Measurements from ENCODE around the gene LEF1. TPM values are rescaled to one million over a fixed set of nuclear protein-coding genes. Genes with fewer than 3 reads are reported as not detected.

The LEF1 gene
- total RNA-seq, 1 donor from 2014 or later, result 1.1 TPM

GRCh38 chr4:108110450-108110849, 58.3 kb downstream of the LEF1 start:
- H3K4me1 Mint-ChIP-seq, result peaks cover 21% of the 10 kb centered on the region
- H3K36me3 Mint-ChIP-seq (ENCODE audit: low read depth), result no peaks in the 10 kb centered on the region
- ATAC-seq (ENCODE audit: low read depth), result no peak
- H3K27me3 Mint-ChIP-seq, result peaks cover 5% of the 10 kb centered on the region
- CTCF ChIA-PET, result no interaction called here
- DNase-seq, result no peak
- POLR2A ChIA-PET, result no interaction called here
- no peak for TF ChIP-seq CTCF (IDR thresholded peaks at IDR 0.05)
- intact Hi-C loops (cut with micrococcal nuclease), result no loop called here
- H3K9me3 Mint-ChIP-seq, result no peaks in the 10 kb centered on the region
- H3K27ac Mint-ChIP-seq, result no peak overlapping the region
- no peak overlapping the region for H3K4me3 Mint-ChIP-seq

- CTCF ChIA-PET, result no interaction called here
- no peaks in the 10 kb centered on the region for H3K9me3 Mint-ChIP-seq
- DNase-seq (no peak), ATAC-seq (ENCODE audit: low read depth) (no peak)
- intact Hi-C loops (cut with micrococcal nuclease), result no loop called here
- no peaks in the 10 kb centered on the region for H3K36me3 Mint-ChIP-seq (ENCODE audit: low read depth)
- peaks cover 5% of the 10 kb centered on the region for H3K27me3 Mint-ChIP-seq
- H3K4me1 Mint-ChIP-seq, result peaks cover 19% of the 10 kb centered on the region
- no peak for TF ChIP-seq CTCF (IDR thresholded peaks at IDR 0.05)
- H3K27ac Mint-ChIP-seq, result no peak overlapping the region
- POLR2A ChIA-PET, result no interaction called here
- H3K4me3 Mint-ChIP-seq, result no peak overlapping the region
Measured at GRCh38 chr4:108109997-108110416, 58.7 kb downstream of the LEF1 start.

DNA sequence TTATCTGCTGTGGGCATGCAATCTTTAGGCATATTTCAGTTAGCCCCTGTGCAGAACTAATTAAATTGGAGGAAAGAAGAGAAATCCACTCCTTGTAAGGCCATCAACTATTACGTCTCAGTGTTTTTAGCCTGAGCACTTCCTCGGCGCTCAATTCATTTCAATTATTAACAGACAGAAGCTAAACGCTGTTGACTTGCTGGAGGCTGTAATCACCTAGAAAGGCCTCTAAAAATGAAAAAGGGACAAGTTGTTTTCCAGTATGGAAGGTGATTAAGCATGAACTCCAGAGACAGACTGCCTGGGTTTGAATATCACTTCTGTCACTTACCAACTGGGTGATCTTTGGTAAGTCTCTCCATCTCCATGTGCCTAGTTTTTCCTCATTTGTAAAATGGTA, 59.6 kb downstream of the LEF1 start:
- CTCF ChIA-PET, result no interaction called here
- ATAC-seq (ENCODE audit: low read depth), result no peak
- intact Hi-C loops (cut with micrococcal nuclease), result no loop called here
- H3K36me3 Mint-ChIP-seq (ENCODE audit: low read depth), result no peaks in the 10 kb centered on the region
- H3K9me3 Mint-ChIP-seq, result no peaks in the 10 kb centered on the region
- H3K27me3 Mint-ChIP-seq, result peaks cover 5% of the 10 kb centered on the region
- no peak for DNase-seq
- no peak for TF ChIP-seq CTCF (IDR thresholded peaks at IDR 0.05)
- POLR2A ChIA-PET, result no interaction called here
- peaks cover 19% of the 10 kb centered on the region for H3K4me1 Mint-ChIP-seq
- no peak overlapping the region for H3K4me3 Mint-ChIP-seq
- H3K27ac Mint-ChIP-seq, result no peak overlapping the region

- no peaks in the 10 kb centered on the region for H3K9me3 Mint-ChIP-seq
- ATAC-seq (ENCODE audit: low read depth) (no peak), DNase-seq (no peak)
- no peak overlapping the region for H3K4me3 Mint-ChIP-seq
- H3K36me3 Mint-ChIP-seq (ENCODE audit: low read depth), result no peaks in the 10 kb centered on the region
- peaks cover 5% of the 10 kb centered on the region for H3K27me3 Mint-ChIP-seq
- TF ChIP-seq CTCF (IDR thresholded peaks at IDR 0.05), result no peak
- H3K27ac Mint-ChIP-seq, result no peak overlapping the region
- peaks cover 15% of the 10 kb centered on the region for H3K4me1 Mint-ChIP-seq
- ChIA-PET POLR2A (no interaction called here), CTCF (no interaction called here)
- intact Hi-C loops (cut with micrococcal nuclease), result no loop called here
Measured at GRCh38 chr4:108107729-108108382, 60.9 kb downstream of the LEF1 start.

DNA sequence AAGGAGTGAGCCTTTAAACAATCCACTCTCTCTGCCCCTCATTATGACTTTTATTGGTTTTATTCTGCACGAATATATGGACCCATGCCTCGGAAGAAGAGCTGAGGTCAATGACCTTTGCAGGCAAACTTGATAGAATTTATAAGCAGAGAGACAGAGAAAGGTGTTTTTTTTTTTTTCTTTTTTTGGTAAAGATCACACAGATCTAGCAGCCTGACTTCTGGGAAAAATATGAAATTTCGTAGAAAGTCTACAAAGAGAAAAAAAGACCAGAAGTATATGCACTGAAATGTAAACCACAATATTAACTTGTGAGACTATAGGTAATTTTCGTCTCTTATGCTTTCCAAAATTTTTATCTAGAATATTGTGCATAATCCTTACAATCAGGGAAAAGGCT, 61.6 kb downstream of the LEF1 start:
- intact Hi-C loops (cut with micrococcal nuclease), result no loop called here

More for the DNA sequence above, 61.6 kb downstream of the LEF1 start:
- ATAC-seq (ENCODE audit: low read depth) (no peak), DNase-seq (no peak)
- CTCF ChIA-PET, result no interaction called here
- no peaks in the 10 kb centered on the region for H3K9me3 Mint-ChIP-seq
- H3K36me3 Mint-ChIP-seq (ENCODE audit: low read depth), result no peaks in the 10 kb centered on the region
- POLR2A ChIA-PET, result no interaction called here
- peaks cover 13% of the 10 kb centered on the region for H3K4me1 Mint-ChIP-seq
- peaks cover 5% of the 10 kb centered on the region for H3K27me3 Mint-ChIP-seq
- no peak overlapping the region for H3K27ac Mint-ChIP-seq
- no peak overlapping the region for H3K4me3 Mint-ChIP-seq
- no peak for TF ChIP-seq CTCF (IDR thresholded peaks at IDR 0.05)
